H1 (cell line): ENCODE measurements around the gene SPTLC3. TPM values are rescaled to one million over a fixed set of nuclear protein-coding genes. Genes with fewer than 3 reads are reported as not detected.

Source experiments
- ATF2 ChIP-seq: IDR thresholded peaks from 2 replicates; pipeline ENCODE4 v1.6.1; 2012; ENCODE audit warnings: low read length, inconsistent platforms
- EGR1 ChIP-seq: IDR thresholded peaks from 2 replicates; pipeline ENCODE4 v1.6.1; 2011; ENCODE audit warnings: low read depth, low read length, borderline replicate concordance
- POLR2A ChIP-seq, 2 experiments: IDR thresholded peaks; 1 replicate in 1 of 2; 2 replicates in 1 of 2; pipeline ENCODE4 v1.6.1; 2011; ENCODE audit warnings: low read depth in 2 of 2, low read length in 2 of 2, mild to moderate bottlenecking in 2 of 2; ENCODE audit errors: control extremely low read depth in 1 of 2
- polyA plus RNA-seq, 7 experiments: library from polyadenylated mRNA; depleted of rRNA in 3 of 7; stranded (reverse) in 5 of 7; unstranded in 2 of 7; fragments of >200 nt in 5 of 7; fragments of 200-250 nt in 2 of 7; gene quantifications; 1 replicate in 5 of 7; 2 replicates in 1 of 7; 4 replicates in 1 of 7; pipeline versions ENCODE4 v1.2.1 to v1.2.3, GENCODE V29; 2011 to 2013; ENCODE audit warnings: missing spikeins in 2 of 7, mixed read lengths in 2 of 7
- total RNA-seq: library from RNA; stranded (reverse); fragmentation: NEBNext Ultra II Directional; extraction: Animal tissue kit (Norgen Biotek cat#: 25700); gene quantifications from 2 replicates; pipeline ENCODE4 v1.2.1, GENCODE V29; 2021

The SPTLC3 gene
- total and polyA plus RNA-seq, 2 of the 8 experiments (the other 6 are each of a cell fraction or from before 2014, with no cell fraction given): 0.23 to 0.82 TPM

GRCh38 chr20:13148961-13149360, 140.2 kb downstream of the SPTLC3 start (continued):
- TF ChIP-seq POLR2A (IDR thresholded peaks at IDR 0.05; ENCODE audit: control extremely low read depth in 1 of 2, low read depth in 2 of 2, low read length in 2 of 2) (no peak), ATF2 (no peak), EGR1 (no peak)
